ENCODE data around the gene OPA3. TPM values are rescaled to one million over a fixed set of nuclear protein-coding genes. Genes with fewer than 3 reads are reported as not detected.
A peak's percentile ranks its signal among the peaks of the same experiment; 100 is the strongest.

OPA3 gene
- total and polyA plus RNA-seq, 2 experiments from 2014 or later: 11.5 to 14.5 TPM

DNA sequence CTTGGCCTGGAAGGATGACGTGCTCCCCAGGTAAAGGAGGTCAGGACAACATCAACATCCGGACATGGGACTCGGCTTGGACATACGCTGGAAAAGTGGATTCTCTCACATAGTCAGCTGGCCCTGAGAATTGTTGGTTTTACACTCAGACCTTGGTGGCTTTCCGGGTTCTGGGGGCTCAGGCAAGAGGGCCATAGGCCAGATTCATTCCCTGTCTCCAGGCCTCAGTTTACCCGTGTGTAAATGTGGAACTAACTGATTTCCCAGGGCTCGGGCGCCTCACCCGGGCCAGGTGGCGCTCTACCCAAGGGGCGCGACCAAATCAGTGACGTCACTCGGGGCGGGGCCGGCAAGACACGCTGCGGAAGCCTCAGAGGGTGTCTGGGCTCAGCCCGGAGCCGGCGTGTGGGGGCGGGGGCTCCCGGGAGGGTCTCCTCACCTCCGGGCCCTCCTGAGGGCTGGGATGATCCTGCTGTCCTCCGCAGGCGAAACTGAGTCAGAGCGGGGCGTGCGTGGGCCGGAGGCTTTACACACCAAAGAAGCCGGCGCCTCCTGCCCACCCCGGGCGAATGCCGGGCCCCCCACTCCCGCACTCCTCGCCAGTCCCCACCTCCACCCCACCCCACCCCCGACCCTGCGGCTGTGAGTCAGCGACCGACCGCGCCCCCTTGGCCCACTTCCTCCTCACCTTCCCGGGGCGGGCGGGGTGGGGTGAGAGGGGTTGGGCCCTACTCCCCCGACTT, 78.2 kb downstream of the OPA3 start:
- Histone ChIP-seq H3K27ac (ENCODE audit: low read depth) (peak overlapping the region; percentile 99), H3K9me2 (ENCODE audit: insufficient read depth) (no peaks in the 10 kb centered on the region), H2AFZ (peak overlapping the region; percentile 94; the same call in 1 of the 2 replicates), H4K20me1 (replicated peaks; ENCODE audit: insufficient read depth) (peaks cover 7% of the 10 kb centered on the region; the same call in 1 of the 2 replicates), H3F3A (replicated peaks; ENCODE audit: low read depth) (peaks cover 14% of the 10 kb centered on the region), H3K4me2 (peak overlapping the region; percentile 95), H3K79me2 (replicated peaks; ENCODE audit: insufficient read depth) (peaks cover 41% of the 10 kb centered on the region), H3K27me3 (ENCODE audit: insufficient read depth) (no peaks in the 10 kb centered on the region), H3K4me1 (ENCODE audit: insufficient read depth) (peaks cover 18% of the 10 kb centered on the region), H3K36me3 (ENCODE audit: insufficient read depth) (no peaks in the 10 kb centered on the region), H3K4me3 (peak overlapping the region; percentile 99)
- Mint-ChIP-seq H3K4me1 (peaks cover 24% of the 10 kb centered on the region), H3K27me3 (ENCODE audit: insufficient read depth, low read depth, poor library complexity) (peaks cover 12% of the 10 kb centered on the region), H3K27ac (peak overlapping the region; percentile 93), H3K4me3 (peak overlapping the region; percentile 88), H3K9me3 (no peaks in the 10 kb centered on the region; the same call in 2 of the 3 replicates), H3K36me3 (ENCODE audit: low read depth) (peaks cover 12% of the 10 kb centered on the region)
- DNase-seq (ENCODE audit: low spot score) (peak; percentile 98), ATAC-seq (peak; percentile 61)
- TF ChIP-seq, protein P1, sequence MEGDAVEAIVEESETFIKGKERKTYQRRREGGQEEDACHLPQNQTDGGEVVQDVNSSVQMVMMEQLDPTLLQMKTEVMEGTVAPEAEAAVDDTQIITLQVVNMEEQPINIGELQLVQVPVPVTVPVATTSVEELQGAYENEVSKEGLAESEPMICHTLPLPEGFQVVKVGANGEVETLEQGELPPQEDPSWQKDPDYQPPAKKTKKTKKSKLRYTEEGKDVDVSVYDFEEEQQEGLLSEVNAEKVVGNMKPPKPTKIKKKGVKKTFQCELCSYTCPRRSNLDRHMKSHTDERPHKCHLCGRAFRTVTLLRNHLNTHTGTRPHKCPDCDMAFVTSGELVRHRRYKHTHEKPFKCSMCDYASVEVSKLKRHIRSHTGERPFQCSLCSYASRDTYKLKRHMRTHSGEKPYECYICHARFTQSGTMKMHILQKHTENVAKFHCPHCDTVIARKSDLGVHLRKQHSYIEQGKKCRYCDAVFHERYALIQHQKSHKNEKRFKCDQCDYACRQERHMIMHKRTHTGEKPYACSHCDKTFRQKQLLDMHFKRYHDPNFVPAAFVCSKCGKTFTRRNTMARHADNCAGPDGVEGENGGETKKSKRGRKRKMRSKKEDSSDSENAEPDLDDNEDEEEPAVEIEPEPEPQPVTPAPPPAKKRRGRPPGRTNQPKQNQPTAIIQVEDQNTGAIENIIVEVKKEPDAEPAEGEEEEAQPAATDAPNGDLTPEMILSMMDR (conservative IDR thresholded peaks at IDR 0.05; ENCODE audit: low read depth in 2 of 2): peak; percentile 51 to 75
- TF ChIP-seq ZNF331 (CRISPR knock-in tag; IDR thresholded peaks at IDR 0.05; ENCODE audit: low read depth) (no peak), EZH2phosphoT487 (IDR thresholded peaks at IDR 0.05; ENCODE audit: unreplicated experiment) (no peak), CREB1 (CRISPR knock-in tag; IDR thresholded peaks at IDR 0.05; ENCODE audit: low read depth) (peak; percentile 98), POLR2AphosphoS5 (IDR thresholded peaks at IDR 0.05; ENCODE audit: low read depth) (peak; percentile 85)
- TF ChIP-seq, protein P2, sequence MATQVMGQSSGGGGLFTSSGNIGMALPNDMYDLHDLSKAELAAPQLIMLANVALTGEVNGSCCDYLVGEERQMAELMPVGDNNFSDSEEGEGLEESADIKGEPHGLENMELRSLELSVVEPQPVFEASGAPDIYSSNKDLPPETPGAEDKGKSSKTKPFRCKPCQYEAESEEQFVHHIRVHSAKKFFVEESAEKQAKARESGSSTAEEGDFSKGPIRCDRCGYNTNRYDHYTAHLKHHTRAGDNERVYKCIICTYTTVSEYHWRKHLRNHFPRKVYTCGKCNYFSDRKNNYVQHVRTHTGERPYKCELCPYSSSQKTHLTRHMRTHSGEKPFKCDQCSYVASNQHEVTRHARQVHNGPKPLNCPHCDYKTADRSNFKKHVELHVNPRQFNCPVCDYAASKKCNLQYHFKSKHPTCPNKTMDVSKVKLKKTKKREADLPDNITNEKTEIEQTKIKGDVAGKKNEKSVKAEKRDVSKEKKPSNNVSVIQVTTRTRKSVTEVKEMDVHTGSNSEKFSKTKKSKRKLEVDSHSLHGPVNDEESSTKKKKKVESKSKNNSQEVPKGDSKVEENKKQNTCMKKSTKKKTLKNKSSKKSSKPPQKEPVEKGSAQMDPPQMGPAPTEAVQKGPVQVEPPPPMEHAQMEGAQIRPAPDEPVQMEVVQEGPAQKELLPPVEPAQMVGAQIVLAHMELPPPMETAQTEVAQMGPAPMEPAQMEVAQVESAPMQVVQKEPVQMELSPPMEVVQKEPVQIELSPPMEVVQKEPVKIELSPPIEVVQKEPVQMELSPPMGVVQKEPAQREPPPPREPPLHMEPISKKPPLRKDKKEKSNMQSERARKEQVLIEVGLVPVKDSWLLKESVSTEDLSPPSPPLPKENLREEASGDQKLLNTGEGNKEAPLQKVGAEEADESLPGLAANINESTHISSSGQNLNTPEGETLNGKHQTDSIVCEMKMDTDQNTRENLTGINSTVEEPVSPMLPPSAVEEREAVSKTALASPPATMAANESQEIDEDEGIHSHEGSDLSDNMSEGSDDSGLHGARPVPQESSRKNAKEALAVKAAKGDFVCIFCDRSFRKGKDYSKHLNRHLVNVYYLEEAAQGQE (IDR thresholded peaks at IDR 0.05; ENCODE audit: unreplicated experiment): peak; percentile 23

DNA sequence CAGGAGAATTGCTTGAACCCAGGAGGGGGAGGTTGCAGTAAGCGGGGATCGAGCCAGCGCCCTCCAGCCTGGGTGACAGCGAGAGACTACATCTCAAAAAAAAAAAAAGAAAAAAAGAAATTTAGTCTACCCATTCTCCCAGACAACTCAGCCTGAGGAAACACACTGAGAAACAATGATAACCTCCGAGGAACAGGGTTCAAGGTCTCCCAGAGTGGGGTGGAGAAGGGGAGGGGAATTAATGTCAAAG, 78.7 kb downstream of the OPA3 start:
- Histone ChIP-seq H3K4me2 (peak overlapping the region; percentile 95), H3K4me1 (ENCODE audit: insufficient read depth) (peaks cover 21% of the 10 kb centered on the region), H2AFZ (0 out of 2 replicates have a peak overlapping the region, but pooled peaks have one; percentile 14), H3K79me2 (replicated peaks; ENCODE audit: insufficient read depth) (peaks cover 36% of the 10 kb centered on the region), H3K27ac (ENCODE audit: low read depth) (peak overlapping the region; percentile 80), H3K4me3 (peak overlapping the region; percentile 99), H3K27me3 (ENCODE audit: insufficient read depth) (no peaks in the 10 kb centered on the region), H4K20me1 (replicated peaks; ENCODE audit: insufficient read depth) (peaks cover 2% of the 10 kb centered on the region; the same call in 1 of the 2 replicates), H3K9me2 (ENCODE audit: insufficient read depth) (no peaks in the 10 kb centered on the region), H3K36me3 (ENCODE audit: insufficient read depth) (no peaks in the 10 kb centered on the region), H3F3A (replicated peaks; ENCODE audit: low read depth) (peaks cover 14% of the 10 kb centered on the region)
- Mint-ChIP-seq H3K4me1 (peaks cover 29% of the 10 kb centered on the region), H3K4me3 (peak overlapping the region; percentile 63), H3K9me3 (no peaks in the 10 kb centered on the region; the same call in 2 of the 3 replicates), H3K36me3 (ENCODE audit: low read depth) (peaks cover 7% of the 10 kb centered on the region), H3K27me3 (ENCODE audit: insufficient read depth, low read depth, poor library complexity) (peaks cover 14% of the 10 kb centered on the region), H3K27ac (peak overlapping the region; percentile 62; the same call in 1 of the 2 replicates)
- TF ChIP-seq ZNF114 (CRISPR knock-in tag; IDR thresholded peaks at IDR 0.05): no peak
- no peak for TF ChIP-seq POLR2AphosphoS5 (IDR thresholded peaks at IDR 0.05; ENCODE audit: low read depth)
- TF ChIP-seq, protein P3, sequence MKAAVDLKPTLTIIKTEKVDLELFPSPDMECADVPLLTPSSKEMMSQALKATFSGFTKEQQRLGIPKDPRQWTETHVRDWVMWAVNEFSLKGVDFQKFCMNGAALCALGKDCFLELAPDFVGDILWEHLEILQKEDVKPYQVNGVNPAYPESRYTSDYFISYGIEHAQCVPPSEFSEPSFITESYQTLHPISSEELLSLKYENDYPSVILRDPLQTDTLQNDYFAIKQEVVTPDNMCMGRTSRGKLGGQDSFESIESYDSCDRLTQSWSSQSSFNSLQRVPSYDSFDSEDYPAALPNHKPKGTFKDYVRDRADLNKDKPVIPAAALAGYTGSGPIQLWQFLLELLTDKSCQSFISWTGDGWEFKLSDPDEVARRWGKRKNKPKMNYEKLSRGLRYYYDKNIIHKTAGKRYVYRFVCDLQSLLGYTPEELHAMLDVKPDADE (IDR thresholded peaks at IDR 0.05): no peak
- TF ChIP-seq STAT1 (IDR thresholded peaks at IDR 0.05; ENCODE audit: unreplicated experiment): no peak
- TF ChIP-seq, protein P2 (IDR thresholded peaks at IDR 0.05; ENCODE audit: unreplicated experiment): no peak
- DNase-seq (ENCODE audit: low spot score) (no peak), ATAC-seq (no peak)

Data from GM23338 (cell line).